HG03095 (cell line): ENCODE measurements around the gene UNC45A.
A peak's percentile ranks its signal among the peaks of the same experiment; 100 is the strongest.
"Not testable (repeated sequence)": the region's sequence is repeated elsewhere in the genome, so short reads cannot be mapped to it uniquely, and the experiment has no call there.

Source experiments
- ATAC-seq: cut with Tn5 transposase; IDR thresholded peaks from one replicate; pipeline ENCODE4 v1.9.1; 2021; ENCODE audit warnings: moderate library complexity; ENCODE audit not compliant: unreplicated experiment

The UNC45A gene

DNA sequence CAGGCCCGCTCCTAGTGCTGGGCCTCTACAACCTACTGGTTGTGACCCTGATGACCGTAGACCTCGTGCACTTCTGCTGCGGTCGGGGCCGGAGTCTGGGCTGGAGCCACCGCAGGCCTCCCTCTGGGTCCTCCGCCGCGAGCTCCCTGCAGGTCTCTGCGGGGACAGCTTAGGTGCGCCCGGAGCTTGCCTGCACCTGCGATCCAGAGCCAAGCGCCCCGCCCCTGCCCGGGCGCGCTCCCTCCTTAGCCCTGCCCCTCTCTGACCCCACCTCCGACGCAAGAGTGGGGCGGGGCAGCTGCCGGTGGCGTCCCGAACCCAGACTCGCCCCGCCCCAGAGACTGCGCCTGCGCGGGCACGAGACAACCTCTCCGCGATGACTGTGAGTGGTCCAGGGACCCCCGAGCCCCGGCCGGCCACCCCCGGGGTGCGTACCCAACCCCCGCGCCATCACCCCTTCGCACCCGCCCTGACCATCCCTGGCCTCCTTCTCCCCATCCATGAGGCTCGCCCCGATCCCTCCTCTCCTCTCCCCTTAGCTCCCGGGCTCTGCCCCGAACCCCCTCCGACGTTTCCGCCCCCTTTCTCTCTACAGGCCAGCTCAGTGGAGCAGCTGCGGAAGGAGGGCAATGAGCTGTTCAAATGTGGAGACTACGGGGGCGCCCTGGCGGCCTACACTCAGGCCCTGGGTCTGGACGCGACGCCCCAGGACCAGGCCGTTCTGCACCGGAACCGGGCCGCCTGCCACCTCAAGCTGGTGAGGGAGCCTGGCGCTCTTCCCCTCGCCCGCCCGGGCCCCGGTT, at the start of gene UNC45A:
Gene UNC45A, plus strand, starts transcription at position 337 of the 803 bp plus-strand sequence. Its CDS starts 40 bp downstream, at position 377.
- ATAC-seq, result peak; percentile 59

DNA sequence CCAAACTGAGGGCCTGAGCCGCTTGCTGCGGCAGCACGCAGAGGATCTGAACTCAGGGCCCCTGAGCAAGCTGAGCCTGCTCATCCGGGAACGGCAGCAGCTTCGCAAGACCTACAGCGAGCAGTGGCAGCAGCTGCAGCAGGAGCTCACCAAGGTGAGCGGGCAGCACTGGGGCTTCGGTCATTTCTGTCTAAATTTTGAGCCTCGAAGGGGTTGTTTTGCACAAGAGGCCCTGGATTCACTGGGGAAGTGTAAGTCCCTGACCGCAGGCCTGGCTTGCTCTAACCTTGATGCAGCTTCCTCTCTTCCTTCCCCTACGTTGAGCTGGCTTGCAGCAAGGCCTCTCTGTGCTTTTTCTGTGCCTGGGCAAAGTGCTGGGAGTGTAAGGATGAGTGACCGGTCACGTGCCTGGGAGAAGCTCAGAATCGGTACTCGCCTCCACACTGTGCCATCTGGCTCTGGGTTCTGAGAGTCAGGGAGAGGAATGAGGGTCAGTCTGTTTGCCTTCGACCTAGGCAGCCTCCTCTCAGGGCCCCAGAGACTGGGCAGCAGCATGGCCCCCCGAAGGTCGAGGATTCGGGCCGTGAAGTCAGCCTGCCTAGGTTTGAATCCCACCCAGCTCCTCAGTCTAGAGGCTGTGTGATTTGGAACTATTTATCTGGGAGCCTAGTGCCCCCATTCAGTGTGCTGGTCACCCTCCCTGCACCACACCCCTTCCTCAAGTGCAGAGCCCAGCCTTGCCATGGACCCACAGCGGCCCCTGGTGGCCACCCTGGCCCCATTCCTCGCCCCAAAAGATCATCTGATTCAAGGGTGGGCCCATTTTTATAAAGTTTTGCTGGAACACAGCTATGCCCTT, 49.4 kb upstream of the UNC45A start:
- no peak for ATAC-seq

DNA sequence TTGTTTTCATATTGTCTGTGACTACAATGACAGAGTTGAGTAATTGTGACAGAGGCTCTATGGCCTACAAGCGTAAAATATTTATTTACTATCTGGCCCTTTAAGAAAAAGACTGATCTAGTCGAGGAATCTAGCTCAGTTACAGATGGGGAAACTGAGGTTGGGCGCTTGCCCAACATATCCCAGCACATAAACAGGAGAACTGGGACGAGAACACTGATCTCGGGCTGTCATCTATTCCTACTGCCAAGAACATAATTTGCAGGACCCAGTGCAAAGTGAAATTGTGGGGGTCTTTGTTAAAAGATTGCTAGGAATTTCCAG, 48.8 kb upstream of the UNC45A start:
- no peak for ATAC-seq

GRCh38 chr15:90887037-90887481, 48.0 kb upstream of the UNC45A start:
- no peak for ATAC-seq

GRCh38 chr15:90889313-90889730, 45.8 kb upstream of the UNC45A start:
- no peak for ATAC-seq

DNA sequence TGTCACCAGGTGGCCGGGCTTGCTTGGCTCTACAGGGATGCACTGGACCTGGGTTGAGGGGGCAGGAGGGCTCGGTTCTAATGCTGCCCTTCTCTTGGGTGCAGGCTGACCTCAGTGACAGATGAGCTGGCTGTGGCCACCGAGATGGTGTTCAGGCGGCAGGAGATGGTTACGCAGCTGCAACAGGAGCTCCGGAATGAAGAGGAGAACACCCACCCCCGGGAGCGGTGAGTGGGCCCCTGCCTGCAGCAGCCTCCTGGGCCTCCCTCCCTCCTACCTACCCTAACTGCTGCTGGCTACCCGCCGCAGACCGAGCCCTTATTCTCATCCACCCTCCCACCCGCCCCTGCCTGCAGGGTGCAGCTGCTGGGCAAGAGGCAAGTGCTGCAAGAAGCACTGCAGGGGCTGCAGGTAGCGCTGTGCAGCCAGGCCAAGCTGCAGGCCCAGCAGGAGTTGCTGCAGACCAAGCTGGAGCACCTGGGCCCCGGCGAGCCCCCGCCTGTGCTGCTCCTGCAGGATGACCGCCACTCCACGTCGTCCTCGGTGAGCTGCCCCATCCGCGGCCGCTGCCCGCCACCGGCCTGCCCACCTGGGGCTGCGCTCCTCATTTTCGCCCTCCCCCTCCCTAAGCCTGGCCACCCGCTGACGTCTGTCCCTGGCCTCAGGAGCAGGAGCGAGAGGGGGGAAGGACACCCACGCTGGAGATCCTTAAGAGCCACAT, 45.2 kb upstream of the UNC45A start:
- ATAC-seq, result no peak

DNA sequence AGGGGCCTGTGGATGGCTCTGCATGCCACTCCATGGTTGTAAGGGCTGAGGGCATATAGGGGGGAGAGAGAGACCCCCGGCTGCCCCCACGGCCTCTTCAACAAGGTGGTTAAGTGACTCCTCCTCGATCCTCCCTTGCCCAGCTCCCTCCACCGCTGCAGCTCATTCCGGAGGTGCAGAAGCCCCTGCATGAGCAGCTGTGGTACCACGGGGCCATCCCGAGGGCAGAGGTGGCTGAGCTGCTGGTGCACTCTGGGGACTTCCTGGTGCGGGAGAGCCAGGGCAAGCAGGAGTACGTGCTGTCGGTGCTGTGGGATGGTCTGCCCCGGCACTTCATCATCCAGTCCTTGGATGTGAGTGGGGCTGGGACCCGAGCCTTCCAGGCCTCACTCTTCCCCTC, 44.2 kb upstream of the UNC45A start:
- ATAC-seq, result no peak

GRCh38 chr15:90891346-90891949, 43.6 kb upstream of the UNC45A start:
- no peak for ATAC-seq

GRCh38 chr15:90892023-90892422, 43.1 kb upstream of the UNC45A start:
- no peak for ATAC-seq

GRCh38 chr15:90892498-90893174, 42.4 kb upstream of the UNC45A start:
- no peak for ATAC-seq

GRCh38 chr15:90893175-90894090, 41.7 kb upstream of the UNC45A start:
- no peak for ATAC-seq

DNA sequence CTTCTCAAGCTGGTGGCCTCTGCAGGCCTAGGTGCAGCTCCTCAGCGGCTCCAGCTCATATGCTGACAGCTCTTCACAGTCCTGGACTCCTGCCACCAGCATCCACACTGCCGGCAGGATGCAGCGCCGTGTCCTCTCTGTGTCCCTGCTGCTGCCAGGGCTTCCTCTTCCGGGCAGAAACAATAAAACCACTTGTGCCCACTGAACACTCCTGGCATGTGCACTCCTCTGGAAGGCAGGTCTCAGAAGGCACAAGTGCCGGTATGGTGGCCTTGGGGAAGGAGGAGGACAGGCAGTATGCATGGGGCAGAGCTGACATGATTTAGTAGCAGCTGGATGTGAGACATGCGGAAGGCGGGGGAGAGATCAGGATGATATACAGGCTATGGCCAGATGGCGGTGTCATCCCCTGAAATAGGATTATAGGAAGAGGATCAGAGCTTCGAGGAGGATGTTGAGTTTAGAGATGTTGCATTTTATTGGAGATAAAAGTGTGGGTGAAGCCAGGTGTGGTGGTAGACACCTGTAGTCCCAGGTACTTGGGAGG, 39.4 kb upstream of the UNC45A start:
- no peak for ATAC-seq

DNA sequence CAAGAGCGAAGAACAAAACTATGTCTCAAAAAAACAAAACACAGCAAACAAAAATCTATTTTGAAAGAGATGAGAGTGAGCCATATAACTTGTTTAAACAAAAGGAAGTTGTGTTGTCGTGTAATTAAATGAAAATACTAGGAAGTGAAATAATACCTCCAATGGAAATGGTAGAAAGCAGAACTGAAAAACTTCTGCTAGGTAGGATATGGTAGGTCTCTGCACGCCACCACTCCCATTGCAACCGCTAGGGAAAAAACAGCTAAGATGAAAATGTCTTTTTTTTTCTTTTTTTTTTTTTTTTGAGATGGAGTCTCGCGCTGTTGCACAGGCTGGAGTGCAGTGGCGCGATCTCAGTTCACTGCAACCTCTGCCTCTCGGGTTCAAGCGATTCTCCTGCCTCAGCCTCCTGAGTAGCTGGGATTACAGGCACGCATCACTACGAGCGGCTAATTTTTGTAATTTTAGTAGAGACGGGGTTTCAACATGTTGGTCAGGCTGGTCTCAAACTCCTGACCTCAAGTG, 37.9 kb upstream of the UNC45A start:
- ATAC-seq, result not testable (repeated sequence)

- ATAC-seq, result no peak
These were observed 33.7 kb upstream of the UNC45A start for GRCh38 chr15:90901175-90902039.

GRCh38 chr15:90902040-90902839, 32.8 kb upstream of the UNC45A start:
- peak; percentile 64 for ATAC-seq

DNA sequence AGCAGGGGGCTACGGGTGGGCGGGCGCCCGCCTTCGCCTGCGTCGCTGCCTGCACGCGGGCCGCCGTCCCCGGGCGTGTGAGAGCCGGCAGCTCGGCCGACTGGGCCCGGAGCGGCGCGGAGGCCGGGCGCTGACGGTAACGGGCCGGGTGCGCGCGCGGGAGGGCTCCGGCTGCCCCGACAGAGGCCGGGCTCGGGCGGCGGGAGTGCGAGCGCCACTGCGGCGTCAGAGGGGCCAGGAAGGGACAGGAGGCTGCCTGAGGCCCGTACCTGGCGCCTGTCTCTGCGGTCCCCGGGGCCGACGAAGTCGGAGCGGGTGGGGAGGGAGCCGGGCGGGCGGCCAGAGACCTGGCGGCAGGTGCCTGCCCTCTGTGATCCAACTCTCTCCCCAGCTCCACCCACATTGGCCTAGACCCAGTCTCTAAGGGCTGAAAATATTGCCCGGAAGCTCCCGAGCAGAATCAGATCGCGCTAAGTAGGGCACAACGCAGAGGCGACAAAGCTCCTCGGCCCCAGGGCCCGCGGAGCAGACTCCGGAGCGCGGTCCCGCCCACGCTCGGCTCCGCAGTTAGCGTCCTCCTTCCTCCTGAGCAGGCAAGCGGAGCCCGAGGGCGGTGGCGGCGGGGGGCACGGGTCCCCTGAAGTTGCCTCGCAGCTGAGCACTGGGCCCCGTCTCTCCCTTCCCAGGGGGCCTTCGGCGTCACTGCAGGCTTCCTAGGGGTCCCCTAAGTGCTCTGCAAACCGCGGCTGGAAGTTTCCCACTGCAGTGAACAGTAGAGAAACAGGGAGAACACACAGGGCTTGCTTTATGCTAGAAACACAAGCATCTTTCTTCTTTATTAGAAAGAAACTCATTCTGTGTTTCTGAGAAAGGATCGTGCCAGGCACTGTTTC, 32.0 kb upstream of the UNC45A start, which contains the start of gene MAN2A2:
Gene MAN2A2, plus strand, starts transcription at position 463 of the 893 bp plus-strand sequence. CDS start 906 bp downstream, outside the sequence.
- peak; percentile 46 for ATAC-seq
